DND-41 (cell line): ENCODE results near the gene NHLRC4.

Experiments used
- ATAC-seq: fragments of 200-7000 bp; cut with Tn5 transposase; 3 replicates; pipeline ENCODE4 v1.9.1; 2021; ENCODE audit warnings: low read depth; ENCODE audit not compliant: insufficient read depth
- DNase-seq: peaks from one replicate; pipeline ENCODE4 v3.0.0-alpha.2; 2020
- H2AFZ ChIP-seq: 2 replicates; pipeline ENCODE4 v1.6.0; 2012; ENCODE audit warnings: low read depth, low read length
- H3K27ac ChIP-seq: 2 replicates; pipeline ENCODE4 v1.5.1; 2012; ENCODE audit warnings: low read length, inconsistent platforms
- H3K27me3 ChIP-seq: fragments of 200-600 bp; sonication (generic); 2 replicates; pipeline ENCODE4 v1.6.0; 2012; ENCODE audit warnings: low read length, mild to moderate bottlenecking, inconsistent platforms; ENCODE audit not compliant: insufficient read depth, poor library complexity
- H3K36me3 ChIP-seq: 2 replicates; pipeline ENCODE4 v1.5.1; 2012; ENCODE audit warnings: low read length, inconsistent platforms; ENCODE audit not compliant: insufficient read depth
- H3K4me1 ChIP-seq: 2 replicates; pipeline ENCODE4 v1.5.1; 2012; ENCODE audit warnings: mild to moderate bottlenecking, low read length; ENCODE audit not compliant: insufficient read depth
- H3K4me2 ChIP-seq: 2 replicates; pipeline ENCODE4 v1.6.0; 2012; ENCODE audit warnings: mild to moderate bottlenecking, moderate library complexity, low read length, inconsistent platforms; ENCODE audit not compliant: insufficient read depth
- H3K4me3 ChIP-seq, 2 experiments: fragments of 200-600 bp in 1 of 2; shearing (Covaris generic) in 1 of 2; 2 replicates each; pipeline ENCODE4 v1.5.1; 2012 to 2016; ENCODE audit warnings: inconsistent platforms in 2 of 2, low read length in 2 of 2, mild to moderate bottlenecking in 2 of 2, low read depth in 1 of 2, moderate library complexity in 1 of 2
- H3K79me2 ChIP-seq: 2 replicates; pipeline ENCODE4 v1.6.0; 2012; ENCODE audit warnings: low read length, inconsistent platforms; ENCODE audit not compliant: insufficient read depth
- H3K9ac ChIP-seq: 2 replicates; pipeline ENCODE4 v1.6.0; 2012; ENCODE audit warnings: low read depth, mild to moderate bottlenecking, inconsistent platforms, low read length, moderate library complexity
- H3K9me3 ChIP-seq: 2 replicates; pipeline ENCODE4 v1.5.1; 2012; ENCODE audit warnings: low read length, moderate library complexity, mild to moderate bottlenecking, inconsistent platforms; ENCODE audit not compliant: insufficient read depth, severe bottlenecking
- H4K20me1 ChIP-seq: 2 replicates; pipeline ENCODE4 v1.6.0; 2012; ENCODE audit warnings: low read length; ENCODE audit not compliant: insufficient read depth
- EZH2 ChIP-seq: IDR thresholded peaks from 3 replicates; pipeline ENCODE4 v1.6.1; 2012; ENCODE audit warnings: borderline replicate concordance, low read depth, mild to moderate bottlenecking, moderate library complexity, low read length, inconsistent platforms; ENCODE audit not compliant: severe bottlenecking
- TF ChIP-seq, protein P1 (sequence below): IDR thresholded peaks from 2 replicates; pipeline ENCODE4 v1.5.1; 2012; ENCODE audit warnings: borderline replicate concordance, low read length, moderate library complexity, mild to moderate bottlenecking; ENCODE audit not compliant: poor library complexity, severe bottlenecking; ENCODE audit errors: extremely low read depth

The NHLRC4 gene

DNA sequence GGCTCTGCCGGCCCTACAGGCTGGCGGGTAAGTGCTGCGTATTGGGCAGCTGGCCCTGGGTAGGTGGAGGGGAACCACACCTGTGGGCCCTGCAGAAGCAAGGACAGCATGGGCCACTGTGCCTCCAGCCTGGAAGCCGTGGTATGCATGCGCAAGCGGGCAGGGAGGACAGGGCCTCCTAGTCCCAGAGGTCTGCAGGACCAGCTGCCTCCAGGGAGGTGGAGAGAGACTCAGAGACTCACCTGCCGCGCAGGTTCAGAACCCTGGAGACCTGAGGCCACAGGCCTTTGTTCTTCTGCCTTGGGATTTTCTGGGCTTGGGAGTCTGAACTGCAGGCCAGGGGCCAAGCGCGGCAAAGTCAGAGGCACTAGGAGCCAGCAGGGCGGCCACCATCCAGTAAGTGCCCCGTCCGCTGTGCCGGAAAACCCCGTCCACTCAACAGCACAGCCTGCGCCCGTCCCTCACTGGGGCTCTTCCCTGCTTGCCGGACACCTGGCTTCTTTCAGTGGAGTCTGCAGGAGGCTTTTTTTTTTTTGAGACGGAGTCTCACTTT is 14.2 kb downstream of the NHLRC4 start:
- TF ChIP-seq, protein P1, sequence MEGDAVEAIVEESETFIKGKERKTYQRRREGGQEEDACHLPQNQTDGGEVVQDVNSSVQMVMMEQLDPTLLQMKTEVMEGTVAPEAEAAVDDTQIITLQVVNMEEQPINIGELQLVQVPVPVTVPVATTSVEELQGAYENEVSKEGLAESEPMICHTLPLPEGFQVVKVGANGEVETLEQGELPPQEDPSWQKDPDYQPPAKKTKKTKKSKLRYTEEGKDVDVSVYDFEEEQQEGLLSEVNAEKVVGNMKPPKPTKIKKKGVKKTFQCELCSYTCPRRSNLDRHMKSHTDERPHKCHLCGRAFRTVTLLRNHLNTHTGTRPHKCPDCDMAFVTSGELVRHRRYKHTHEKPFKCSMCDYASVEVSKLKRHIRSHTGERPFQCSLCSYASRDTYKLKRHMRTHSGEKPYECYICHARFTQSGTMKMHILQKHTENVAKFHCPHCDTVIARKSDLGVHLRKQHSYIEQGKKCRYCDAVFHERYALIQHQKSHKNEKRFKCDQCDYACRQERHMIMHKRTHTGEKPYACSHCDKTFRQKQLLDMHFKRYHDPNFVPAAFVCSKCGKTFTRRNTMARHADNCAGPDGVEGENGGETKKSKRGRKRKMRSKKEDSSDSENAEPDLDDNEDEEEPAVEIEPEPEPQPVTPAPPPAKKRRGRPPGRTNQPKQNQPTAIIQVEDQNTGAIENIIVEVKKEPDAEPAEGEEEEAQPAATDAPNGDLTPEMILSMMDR: no peak
- TF ChIP-seq EZH2: no peak
- Histone ChIP-seq H3K9ac (no peak overlapping the region), H3K9me3 (no peaks in the 10 kb centered on the region), H4K20me1 (peaks cover 8% of the 10 kb centered on the region), H3K4me1 (no peaks in the 10 kb centered on the region), H3K4me2 (no peak overlapping the region), H2AFZ (no peak overlapping the region), H3K4me3 (no peak overlapping the region), H3K27me3 (no peaks in the 10 kb centered on the region), H3K79me2 (no peaks in the 10 kb centered on the region), H3K36me3 (peaks cover 31% of the 10 kb centered on the region), H3K27ac (no peak overlapping the region)
- DNase-seq (no peak), ATAC-seq (no peak)

DNA sequence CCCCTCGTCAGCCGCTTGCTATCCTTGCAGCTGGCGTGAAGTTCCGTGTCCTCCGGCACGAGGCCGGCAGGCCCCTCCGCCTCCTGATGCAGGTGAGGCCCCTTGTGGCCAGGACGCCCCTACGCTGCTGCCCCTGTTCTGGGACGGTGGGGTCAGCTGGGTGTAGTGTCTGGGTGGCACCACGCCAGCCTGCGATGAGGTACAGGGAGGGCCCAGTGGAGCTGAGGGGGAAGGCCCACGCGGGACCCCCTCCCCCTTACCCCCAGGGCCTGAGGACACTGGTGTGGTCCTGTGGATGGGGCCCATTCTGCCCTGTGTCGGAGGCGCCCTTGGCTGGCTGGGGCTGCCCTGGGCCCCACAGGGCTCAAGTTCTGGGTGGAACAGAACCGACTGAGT is 15.4 kb downstream of the NHLRC4 start:
- H3K36me3 ChIP-seq: peaks cover 31% of the 10 kb centered on the region
- no peaks in the 10 kb centered on the region for H3K9me3 ChIP-seq
- peaks cover 4% of the 10 kb centered on the region for H3K79me2 ChIP-seq
- TF ChIP-seq, protein P1: no peak
- no peak for TF ChIP-seq EZH2
- H3K4me3 ChIP-seq: no peak overlapping the region
- H3K27me3 ChIP-seq: no peaks in the 10 kb centered on the region
- ATAC-seq (no peak), DNase-seq (no peak)
- no peak overlapping the region for H2AFZ ChIP-seq
- peaks cover 5% of the 10 kb centered on the region for H3K4me1 ChIP-seq
- no peak overlapping the region for H3K9ac ChIP-seq
- peaks cover 17% of the 10 kb centered on the region; the same call in 1 of the 2 replicates for H4K20me1 ChIP-seq
- no peak overlapping the region for H3K27ac ChIP-seq
- H3K4me2 ChIP-seq: no peak overlapping the region

DNA sequence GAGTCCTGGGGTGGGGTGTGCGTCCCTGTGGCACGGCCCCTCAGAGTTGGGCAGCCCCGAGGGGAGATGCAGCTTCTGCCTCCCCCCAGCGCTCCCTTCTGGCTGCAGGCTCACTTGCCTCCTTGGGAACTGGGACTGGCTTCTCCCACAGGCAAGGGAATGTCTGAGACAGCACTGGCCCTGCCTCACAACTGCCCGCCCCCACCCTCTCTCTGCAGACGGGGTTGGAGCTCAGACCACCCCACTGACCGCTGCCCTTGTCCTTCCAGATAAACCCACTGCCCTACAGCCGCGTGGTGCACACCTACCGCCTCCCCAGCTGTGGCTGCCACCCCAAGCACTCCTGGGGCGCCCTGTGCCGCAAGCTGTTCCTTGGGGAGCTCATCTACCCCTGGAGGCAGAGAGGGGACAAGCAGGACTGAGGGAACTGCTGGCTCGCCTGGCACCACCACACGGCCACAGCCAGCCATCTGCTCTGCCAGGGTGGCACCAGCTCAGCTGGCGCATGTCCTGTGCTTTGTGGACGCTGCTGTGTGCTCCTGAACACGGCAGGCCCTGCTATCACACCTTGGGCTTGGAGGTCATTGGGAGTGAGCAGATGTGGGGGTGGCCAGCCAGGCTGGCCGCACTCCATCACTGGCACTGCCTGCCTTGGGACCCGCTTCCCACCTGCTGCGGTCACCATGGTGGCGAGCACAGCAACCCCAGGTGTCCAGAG is 16.0 kb downstream of the NHLRC4 start:
- Histone ChIP-seq H3K9ac (no peak overlapping the region), H3K9me3 (no peaks in the 10 kb centered on the region), H3K4me2 (no peak overlapping the region), H3K27ac (no peak overlapping the region), H3K4me1 (peaks cover 11% of the 10 kb centered on the region), H2AFZ (no peak overlapping the region), H3K79me2 (peaks cover 9% of the 10 kb centered on the region), H3K4me3 (no peak overlapping the region), H3K27me3 (no peaks in the 10 kb centered on the region), H3K36me3 (peaks cover 30% of the 10 kb centered on the region), H4K20me1 (peaks cover 22% of the 10 kb centered on the region)
- DNase-seq: peak; percentile 5
- TF ChIP-seq EZH2: no peak
- TF ChIP-seq, protein P1: no peak
- ATAC-seq: no peak
